Measurements from ENCODE around the gene SMIM22.

The SMIM22 gene

DNA sequence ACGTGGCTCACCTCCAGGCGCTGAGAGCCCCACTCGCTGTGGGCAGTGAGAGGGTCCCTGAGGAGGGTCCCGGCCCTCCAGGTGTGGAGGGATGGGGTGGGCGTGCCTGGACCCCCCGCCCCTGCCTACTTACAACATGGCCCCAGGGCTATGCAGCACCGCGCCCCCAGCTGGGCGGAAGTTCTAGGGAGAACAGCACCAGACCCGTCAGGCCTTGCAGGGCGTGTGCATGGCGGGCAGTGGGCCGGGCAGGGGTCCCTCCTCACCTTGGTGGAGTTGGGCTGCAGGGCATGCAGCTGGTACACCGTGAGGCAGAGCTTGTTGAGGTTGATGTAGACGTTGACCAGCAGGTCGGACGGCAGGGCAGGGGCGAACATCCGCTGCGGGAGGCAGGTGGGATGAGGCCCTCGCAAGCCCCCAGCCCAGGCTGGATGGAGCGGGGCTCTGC is 2.7 kb downstream of the SMIM22 start:
- H3K4me3 ChIP-seq (ENCODE audit: low read depth, low read length) = no peak overlapping the region
- TF ChIP-seq, protein P1, sequence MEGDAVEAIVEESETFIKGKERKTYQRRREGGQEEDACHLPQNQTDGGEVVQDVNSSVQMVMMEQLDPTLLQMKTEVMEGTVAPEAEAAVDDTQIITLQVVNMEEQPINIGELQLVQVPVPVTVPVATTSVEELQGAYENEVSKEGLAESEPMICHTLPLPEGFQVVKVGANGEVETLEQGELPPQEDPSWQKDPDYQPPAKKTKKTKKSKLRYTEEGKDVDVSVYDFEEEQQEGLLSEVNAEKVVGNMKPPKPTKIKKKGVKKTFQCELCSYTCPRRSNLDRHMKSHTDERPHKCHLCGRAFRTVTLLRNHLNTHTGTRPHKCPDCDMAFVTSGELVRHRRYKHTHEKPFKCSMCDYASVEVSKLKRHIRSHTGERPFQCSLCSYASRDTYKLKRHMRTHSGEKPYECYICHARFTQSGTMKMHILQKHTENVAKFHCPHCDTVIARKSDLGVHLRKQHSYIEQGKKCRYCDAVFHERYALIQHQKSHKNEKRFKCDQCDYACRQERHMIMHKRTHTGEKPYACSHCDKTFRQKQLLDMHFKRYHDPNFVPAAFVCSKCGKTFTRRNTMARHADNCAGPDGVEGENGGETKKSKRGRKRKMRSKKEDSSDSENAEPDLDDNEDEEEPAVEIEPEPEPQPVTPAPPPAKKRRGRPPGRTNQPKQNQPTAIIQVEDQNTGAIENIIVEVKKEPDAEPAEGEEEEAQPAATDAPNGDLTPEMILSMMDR (IDR thresholded peaks at IDR 0.05; ENCODE audit: borderline replicate concordance, insufficient read depth, low read depth, low read length) = no peak

- TF ChIP-seq, protein P1 (IDR thresholded peaks at IDR 0.05; ENCODE audit: borderline replicate concordance, insufficient read depth, low read depth, low read length) = no peak
- no peak overlapping the region for H3K4me3 ChIP-seq (ENCODE audit: low read depth, low read length)
Observed at GRCh38 chr16:4798456-4798855, 3.3 kb downstream of the SMIM22 start.

- no peak overlapping the region for H3K4me3 ChIP-seq (ENCODE audit: low read depth, low read length)
- TF ChIP-seq, protein P1 (IDR thresholded peaks at IDR 0.05; ENCODE audit: borderline replicate concordance, insufficient read depth, low read depth, low read length) = no peak
Observed at GRCh38 chr16:4799171-4799855, 4.1 kb downstream of the SMIM22 start.

DNA sequence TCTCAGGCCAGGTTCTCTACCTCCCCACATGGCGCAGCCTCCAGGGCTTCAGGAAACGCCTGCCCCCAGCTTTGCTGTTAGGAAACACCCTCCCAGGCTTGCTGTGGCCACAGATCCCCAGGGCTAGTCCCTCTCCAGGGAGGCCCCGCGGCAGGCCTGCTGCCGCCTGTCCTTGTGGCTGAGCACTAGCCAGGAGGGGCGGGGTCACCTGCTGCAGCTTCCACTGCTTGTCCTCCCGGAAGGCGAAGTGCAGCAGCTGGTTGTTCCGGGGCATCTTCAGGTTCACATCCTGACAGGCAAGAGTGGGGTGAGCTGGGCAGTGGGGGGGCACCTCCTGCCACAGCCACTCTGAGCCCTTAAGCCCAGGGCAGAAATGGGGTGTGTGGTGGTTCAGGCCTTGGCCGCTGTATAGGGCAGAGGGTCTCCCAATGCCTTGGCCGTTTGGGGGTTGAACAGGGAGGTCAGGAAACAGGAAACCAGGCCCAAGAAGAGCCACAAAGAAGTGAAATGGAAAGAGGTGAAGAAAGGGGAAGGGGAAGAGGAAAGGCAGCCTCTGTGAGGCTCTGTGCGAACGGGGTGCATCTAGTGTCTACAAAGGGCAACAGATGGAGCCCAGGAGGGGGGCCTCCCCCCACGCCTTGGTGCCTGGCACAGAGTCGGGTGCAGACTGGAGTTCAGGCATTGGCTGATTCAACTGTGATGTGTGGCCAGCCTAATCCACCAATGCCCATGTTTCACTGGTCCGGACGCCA is 5.3 kb downstream of the SMIM22 start:
- peak overlapping the region; percentile 28 for H3K4me3 ChIP-seq (ENCODE audit: low read depth, low read length)
- TF ChIP-seq, protein P1 (IDR thresholded peaks at IDR 0.05; ENCODE audit: borderline replicate concordance, insufficient read depth, low read depth, low read length) = no peak

- H3K4me3 ChIP-seq (ENCODE audit: low read depth, low read length) = peak overlapping the region; percentile 76
- TF ChIP-seq, protein P1 (IDR thresholded peaks at IDR 0.05; ENCODE audit: borderline replicate concordance, insufficient read depth, low read depth, low read length) = no peak
Observed at GRCh38 chr16:4801051-4801961, 6.1 kb downstream of the SMIM22 start.

GRCh38 chr16:4801962-4802658 is 6.9 kb downstream of the SMIM22 start, which contains the start of gene ROGDI:
Gene ROGDI (minus strand): TSS chr16:4802633. CDS start chr16:4802571, 62 bp downstream.
- H3K4me3 ChIP-seq (ENCODE audit: low read depth, low read length) = peak within 1 kb of the TSS; percentile 76
- TF ChIP-seq, protein P1 (IDR thresholded peaks at IDR 0.05; ENCODE audit: borderline replicate concordance, insufficient read depth, low read depth, low read length) = no peak

Measured in GM12875 (cell line).